KOPT-K1 (cell line): ENCODE measurements around the gene IBA57.
"Not testable (repeated sequence)": the region's sequence is repeated elsewhere in the genome, so short reads cannot be mapped to it uniquely, and the experiment has no call there.

Experiments
- H3K27ac ChIP-seq: fragments of 200-600 bp; sonication (generic); 2 replicates; pipeline ENCODE4 v1.5.1; 2016; ENCODE audit warnings: antibody characterized with exemption, mild to moderate bottlenecking, low read depth, low read length; ENCODE audit not compliant: poor library complexity, severe bottlenecking
- H3K36me3 ChIP-seq: fragments of 200-600 bp; sonication (generic); 2 replicates; pipeline ENCODE4 v1.5.1; 2017; ENCODE audit warnings: antibody characterized with exemption, mild to moderate bottlenecking, low read length, moderate library complexity; ENCODE audit not compliant: insufficient read depth
- H3K9me3 ChIP-seq: fragments of 200-600 bp; sonication (generic); 2 replicates; pipeline ENCODE4 v1.5.1; 2017; ENCODE audit warnings: antibody characterized with exemption, low read length, mild to moderate bottlenecking; ENCODE audit not compliant: insufficient read depth, poor library complexity, severe bottlenecking

The IBA57 gene

GRCh38 chr1:228180271-228180958, 14.8 kb downstream of the IBA57 start:
- Histone ChIP-seq H3K36me3 (no peaks in the 10 kb centered on the region; the same call in 1 of the 2 replicates), H3K27ac (no peak overlapping the region), H3K9me3 (no peaks in the 10 kb centered on the region)

- H3K27ac ChIP-seq = no peak overlapping the region
- no peaks in the 10 kb centered on the region; the same call in 1 of the 2 replicates for H3K36me3 ChIP-seq
- no peaks in the 10 kb centered on the region for H3K9me3 ChIP-seq
These were observed 15.5 kb downstream of the IBA57 start for GRCh38 chr1:228180959-228181644.

- Histone ChIP-seq H3K36me3 (no peaks in the 10 kb centered on the region; the same call in 1 of the 2 replicates), H3K27ac (no peak overlapping the region), H3K9me3 (no peaks in the 10 kb centered on the region)
These were observed 16.0 kb downstream of the IBA57 start for GRCh38 chr1:228181645-228182034.

- Histone ChIP-seq H3K36me3 (no peaks in the 10 kb centered on the region; the same call in 1 of the 2 replicates), H3K27ac (no peak overlapping the region), H3K9me3 (no peaks in the 10 kb centered on the region)
These were observed 16.9 kb downstream of the IBA57 start for GRCh38 chr1:228182296-228183030.

- no peaks in the 10 kb centered on the region; the same call in 1 of the 2 replicates for H3K36me3 ChIP-seq
- H3K27ac ChIP-seq = no peak overlapping the region
- no peaks in the 10 kb centered on the region for H3K9me3 ChIP-seq
These were observed 18.5 kb downstream of the IBA57 start for GRCh38 chr1:228184152-228184551.

- Histone ChIP-seq H3K9me3 (no peaks in the 10 kb centered on the region), H3K36me3 (no peaks in the 10 kb centered on the region; the same call in 1 of the 2 replicates)
These were observed 20.0 kb downstream of the IBA57 start for GRCh38 chr1:228185641-228185965.

GRCh38 chr1:228188249-228188648, 22.6 kb downstream of the IBA57 start:
- not testable (repeated sequence) for H3K27ac ChIP-seq, H3K9me3 ChIP-seq, H3K36me3 ChIP-seq

More at GRCh38 chr1:228185641-228185965, 20.0 kb downstream of the IBA57 start:
- H3K27ac ChIP-seq = no peak overlapping the region

- H3K9me3 ChIP-seq = no peaks in the 10 kb centered on the region
- H3K27ac ChIP-seq = no peak overlapping the region
- no peaks in the 10 kb centered on the region for H3K36me3 ChIP-seq
These were observed 24.6 kb downstream of the IBA57 start for GRCh38 chr1:228190182-228190581.

GRCh38 chr1:228190778-228191177, 25.2 kb downstream of the IBA57 start:
- no peaks in the 10 kb centered on the region for H3K36me3 ChIP-seq
- no peak overlapping the region for H3K27ac ChIP-seq
- H3K9me3 ChIP-seq = no peaks in the 10 kb centered on the region

- no peaks in the 10 kb centered on the region for H3K36me3 ChIP-seq
These were observed 28.8 kb downstream of the IBA57 start for GRCh38 chr1:228194436-228194835.

GRCh38 chr1:228194921-228195812, 29.6 kb downstream of the IBA57 start:
- Histone ChIP-seq H3K27ac (no peak overlapping the region), H3K36me3 (no peaks in the 10 kb centered on the region), H3K9me3 (peaks cover 17% of the 10 kb centered on the region)

More at GRCh38 chr1:228194436-228194835, 28.8 kb downstream of the IBA57 start:
- H3K27ac ChIP-seq = no peak overlapping the region
- H3K9me3 ChIP-seq = peaks cover 11% of the 10 kb centered on the region

GRCh38 chr1:228197555-228198147, 32.0 kb downstream of the IBA57 start:
- no peak overlapping the region for H3K27ac ChIP-seq
- peaks cover 17% of the 10 kb centered on the region for H3K9me3 ChIP-seq
- H3K36me3 ChIP-seq = no peaks in the 10 kb centered on the region

- Histone ChIP-seq H3K36me3 (no peaks in the 10 kb centered on the region), H3K9me3 (peaks cover 17% of the 10 kb centered on the region), H3K27ac (no peak overlapping the region)
These were observed 33.5 kb downstream of the IBA57 start for GRCh38 chr1:228198977-228199590.

GRCh38 chr1:228204958-228205357, 39.4 kb downstream of the IBA57 start:
- H3K27ac ChIP-seq = no peak overlapping the region
- peaks cover under 1% of the 10 kb centered on the region for H3K9me3 ChIP-seq
- H3K36me3 ChIP-seq = no peaks in the 10 kb centered on the region
